ENCODE results near the gene FAM50B. TPM values are rescaled to one million over a fixed set of nuclear protein-coding genes. Genes with fewer than 3 reads are reported as not detected.

The FAM50B gene
- total and polyA plus RNA-seq, 2 of the 13 experiments (the other 11 are each of a cell fraction or from before 2014, with no cell fraction given) = 0.05 TPM; not detected in 1

DNA sequence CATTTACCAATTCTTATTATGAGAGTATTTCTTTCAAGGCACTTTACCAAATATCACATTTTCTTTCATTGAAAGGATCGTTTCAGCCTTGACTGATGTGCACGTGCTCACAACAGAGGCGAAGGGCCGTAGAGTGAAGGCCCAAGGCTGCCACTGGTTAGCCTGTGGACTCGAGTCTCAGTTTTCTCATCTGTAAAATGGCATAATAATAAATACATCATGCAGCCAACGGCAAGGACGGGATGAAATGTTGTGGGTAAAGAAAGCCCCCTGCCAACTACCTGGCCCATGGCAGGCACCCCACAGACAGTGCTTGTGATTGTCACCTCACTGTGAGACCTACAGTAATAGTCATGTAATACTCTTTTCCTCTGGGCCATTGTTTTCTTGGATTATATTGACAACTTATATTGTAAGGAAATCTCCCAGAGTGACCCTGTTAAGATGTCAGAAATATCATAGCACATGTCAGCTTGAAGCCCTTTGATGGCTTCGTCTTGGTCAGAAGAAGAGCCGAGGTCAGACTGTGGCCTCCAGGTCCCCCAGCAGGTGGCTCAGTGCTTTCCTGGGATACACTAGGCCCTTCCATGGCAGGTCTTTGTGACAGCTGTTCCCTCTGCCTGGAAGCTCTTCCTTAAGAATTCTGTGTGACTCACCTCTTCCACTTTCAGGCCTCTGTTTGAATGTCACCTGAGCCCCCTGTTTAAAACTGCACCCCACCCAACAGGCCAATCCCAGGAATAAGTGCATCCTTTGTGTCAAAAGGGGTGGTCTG is 36.3 kb downstream of the FAM50B start (continued):
- 0 out of 2 replicates have a peak, but pooled peaks have one; percentile 26 for TF ChIP-seq HOXA3 (CRISPR knock-in tag; IDR thresholded peaks at IDR 0.05)
- TF ChIP-seq IKZF4 (CRISPR knock-in tag; IDR thresholded peaks at IDR 0.05; ENCODE audit: borderline replicate concordance, low read depth, not compliant biosample characterization) = no peak
- no peak for TF ChIP-seq ZNF713 (CRISPR knock-in tag; IDR thresholded peaks at IDR 0.05)
- TF ChIP-seq, protein P1, sequence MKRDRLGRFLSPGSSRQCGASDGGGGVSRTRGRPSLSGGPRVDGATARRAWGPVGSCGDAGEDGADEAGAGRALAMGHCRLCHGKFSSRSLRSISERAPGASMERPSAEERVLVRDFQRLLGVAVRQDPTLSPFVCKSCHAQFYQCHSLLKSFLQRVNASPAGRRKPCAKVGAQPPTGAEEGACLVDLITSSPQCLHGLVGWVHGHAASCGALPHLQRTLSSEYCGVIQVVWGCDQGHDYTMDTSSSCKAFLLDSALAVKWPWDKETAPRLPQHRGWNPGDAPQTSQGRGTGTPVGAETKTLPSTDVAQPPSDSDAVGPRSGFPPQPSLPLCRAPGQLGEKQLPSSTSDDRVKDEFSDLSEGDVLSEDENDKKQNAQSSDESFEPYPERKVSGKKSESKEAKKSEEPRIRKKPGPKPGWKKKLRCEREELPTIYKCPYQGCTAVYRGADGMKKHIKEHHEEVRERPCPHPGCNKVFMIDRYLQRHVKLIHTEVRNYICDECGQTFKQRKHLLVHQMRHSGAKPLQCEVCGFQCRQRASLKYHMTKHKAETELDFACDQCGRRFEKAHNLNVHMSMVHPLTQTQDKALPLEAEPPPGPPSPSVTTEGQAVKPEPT (CRISPR knock-in tag; IDR thresholded peaks at IDR 0.05; ENCODE audit: low read depth) = no peak
- no peak for TF ChIP-seq HOXA9 (CRISPR knock-in tag; IDR thresholded peaks at IDR 0.05; ENCODE audit: borderline replicate concordance)
- TF ChIP-seq, protein P2, sequence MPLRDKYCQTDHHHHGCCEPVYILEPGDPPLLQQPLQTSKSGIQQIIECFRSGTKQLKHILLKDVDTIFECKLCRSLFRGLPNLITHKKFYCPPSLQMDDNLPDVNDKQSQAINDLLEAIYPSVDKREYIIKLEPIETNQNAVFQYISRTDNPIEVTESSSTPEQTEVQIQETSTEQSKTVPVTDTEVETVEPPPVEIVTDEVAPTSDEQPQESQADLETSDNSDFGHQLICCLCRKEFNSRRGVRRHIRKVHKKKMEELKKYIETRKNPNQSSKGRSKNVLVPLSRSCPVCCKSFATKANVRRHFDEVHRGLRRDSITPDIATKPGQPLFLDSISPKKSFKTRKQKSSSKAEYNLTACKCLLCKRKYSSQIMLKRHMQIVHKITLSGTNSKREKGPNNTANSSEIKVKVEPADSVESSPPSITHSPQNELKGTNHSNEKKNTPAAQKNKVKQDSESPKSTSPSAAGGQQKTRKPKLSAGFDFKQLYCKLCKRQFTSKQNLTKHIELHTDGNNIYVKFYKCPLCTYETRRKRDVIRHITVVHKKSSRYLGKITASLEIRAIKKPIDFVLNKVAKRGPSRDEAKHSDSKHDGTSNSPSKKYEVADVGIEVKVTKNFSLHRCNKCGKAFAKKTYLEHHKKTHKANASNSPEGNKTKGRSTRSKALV (CRISPR knock-in tag; IDR thresholded peaks at IDR 0.05) = no peak
- TF ChIP-seq ZSCAN9 (CRISPR knock-in tag; IDR thresholded peaks at IDR 0.05; ENCODE audit: borderline replicate concordance) = peak; percentile 46; the same call in 1 of the 2 replicates
- TF ChIP-seq ZNF678 (CRISPR knock-in tag; IDR thresholded peaks at IDR 0.05) = no peak
- TF ChIP-seq, protein P3, sequence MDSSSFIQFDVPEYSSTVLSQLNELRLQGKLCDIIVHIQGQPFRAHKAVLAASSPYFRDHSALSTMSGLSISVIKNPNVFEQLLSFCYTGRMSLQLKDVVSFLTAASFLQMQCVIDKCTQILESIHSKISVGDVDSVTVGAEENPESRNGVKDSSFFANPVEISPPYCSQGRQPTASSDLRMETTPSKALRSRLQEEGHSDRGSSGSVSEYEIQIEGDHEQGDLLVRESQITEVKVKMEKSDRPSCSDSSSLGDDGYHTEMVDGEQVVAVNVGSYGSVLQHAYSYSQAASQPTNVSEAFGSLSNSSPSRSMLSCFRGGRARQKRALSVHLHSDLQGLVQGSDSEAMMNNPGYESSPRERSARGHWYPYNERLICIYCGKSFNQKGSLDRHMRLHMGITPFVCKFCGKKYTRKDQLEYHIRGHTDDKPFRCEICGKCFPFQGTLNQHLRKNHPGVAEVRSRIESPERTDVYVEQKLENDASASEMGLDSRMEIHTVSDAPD (CRISPR knock-in tag; IDR thresholded peaks at IDR 0.05) = no peak
- no peak for TF ChIP-seq FOXA1 (IDR thresholded peaks at IDR 0.05)
- no peak for TF ChIP-seq FOXA1 (CRISPR knock-in tag; IDR thresholded peaks at IDR 0.05)
- no peak for TF ChIP-seq U2AF2 (IDR thresholded peaks at IDR 0.05; ENCODE audit: low read depth, low read length)
- TF ChIP-seq ZNF883 (CRISPR knock-in tag; IDR thresholded peaks at IDR 0.05; ENCODE audit: not compliant biosample characterization) = no peak
- TF ChIP-seq EZH2 (conservative IDR thresholded peaks at IDR 0.05; ENCODE audit: low read depth, low read length) = no peak
- no peak for TF ChIP-seq ZNF776 (CRISPR knock-in tag; IDR thresholded peaks at IDR 0.05)
- no peak for TF ChIP-seq MATR3 (CRISPR knock-in tag; IDR thresholded peaks at IDR 0.05)
- TF ChIP-seq TAF15 (IDR thresholded peaks at IDR 0.05; ENCODE audit: low read depth, low read length, poor library complexity, severe bottlenecking) = no peak
- TF ChIP-seq ZNF331 (CRISPR knock-in tag; IDR thresholded peaks at IDR 0.05) = peak; percentile 74
- TF ChIP-seq RFXANK (CRISPR knock-in tag; IDR thresholded peaks at IDR 0.05) = no peak
- TF ChIP-seq, protein P4, sequence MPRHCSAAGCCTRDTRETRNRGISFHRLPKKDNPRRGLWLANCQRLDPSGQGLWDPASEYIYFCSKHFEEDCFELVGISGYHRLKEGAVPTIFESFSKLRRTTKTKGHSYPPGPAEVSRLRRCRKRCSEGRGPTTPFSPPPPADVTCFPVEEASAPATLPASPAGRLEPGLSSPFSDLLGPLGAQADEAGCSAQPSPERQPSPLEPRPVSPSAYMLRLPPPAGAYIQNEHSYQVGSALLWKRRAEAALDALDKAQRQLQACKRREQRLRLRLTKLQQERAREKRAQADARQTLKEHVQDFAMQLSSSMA (CRISPR knock-in tag; IDR thresholded peaks at IDR 0.05) = no peak
- TF ChIP-seq ZNF34 (CRISPR knock-in tag; IDR thresholded peaks at IDR 0.05; ENCODE audit: borderline replicate concordance) = no peak
- TF ChIP-seq ZNF747 (CRISPR knock-in tag; IDR thresholded peaks at IDR 0.05; ENCODE audit: borderline replicate concordance) = no peak
- no peak for TF ChIP-seq ISL2 (CRISPR knock-in tag; IDR thresholded peaks at IDR 0.05)
- TF ChIP-seq ZNF672 (CRISPR knock-in tag; IDR thresholded peaks at IDR 0.05) = no peak

Measured in HepG2 (cell line).